Hepatocyte (in vitro differentiated cells): Measurements from ENCODE around the gene HESX1. TPM values are rescaled to one million over a fixed set of nuclear protein-coding genes. Genes with fewer than 3 reads are reported as not detected.

Experiments used
- DNase-seq: peaks from one replicate; pipeline ENCODE4 v3.0.0-alpha.2; 2016; ENCODE audit warnings: low spot score
- H2AFZ ChIP-seq: fragments of 200-600 bp; sonication (generic); 2 replicates; pipeline ENCODE4 v1.6.0; 2016; ENCODE audit warnings: antibody characterized with exemption, mild to moderate bottlenecking
- H3K27ac ChIP-seq: fragments of 200-600 bp; sonication (generic); 2 replicates; pipeline ENCODE4 v1.5.1; 2016; ENCODE audit warnings: mild to moderate bottlenecking
- H3K27me3 ChIP-seq: fragments of 200-600 bp; sonication (generic); 2 replicates; pipeline ENCODE4 v1.6.1; 2016
- H3K36me3 ChIP-seq: fragments of 200-600 bp; sonication (generic); replicated peaks from 2 replicates; pipeline ENCODE4 v1.5.1; 2016; ENCODE audit warnings: low read depth; ENCODE audit not compliant: insufficient read depth
- H3K4me1 ChIP-seq: fragments of 200-600 bp; sonication (generic); 2 replicates; pipeline ENCODE4 v1.5.1; 2016; ENCODE audit warnings: mild to moderate bottlenecking, moderate library complexity; ENCODE audit not compliant: insufficient read depth
- H3K4me2 ChIP-seq: fragments of 200-600 bp; sonication (generic); 2 replicates; pipeline ENCODE4 v1.6.0; 2016
- H3K4me3 ChIP-seq: fragments of 200-600 bp; sonication (generic); 2 replicates; pipeline ENCODE4 v1.5.1; 2016; ENCODE audit warnings: mild to moderate bottlenecking
- H3K79me2 ChIP-seq: fragments of 200-600 bp; sonication (generic); 2 replicates; pipeline ENCODE4 v1.6.0; 2017; ENCODE audit warnings: mild to moderate bottlenecking
- H3K9me2 ChIP-seq: fragments of 200-600 bp; sonication (generic); replicated peaks from 2 replicates; pipeline ENCODE4 v1.6.0; 2017; ENCODE audit warnings: mild to moderate bottlenecking; ENCODE audit not compliant: insufficient read depth
- H3K9me3 ChIP-seq: fragments of 200-600 bp; sonication (generic); 2 replicates; pipeline ENCODE4 v1.5.1; 2016; ENCODE audit warnings: low read depth, mild to moderate bottlenecking
- H4K20me1 ChIP-seq: fragments of 200-600 bp; sonication (generic); 2 replicates; pipeline ENCODE4 v1.6.0; 2016; ENCODE audit warnings: mild to moderate bottlenecking; ENCODE audit not compliant: insufficient read depth, poor library complexity, severe bottlenecking
- EZH2 ChIP-seq: fragments of 200-600 bp; sonication (generic); IDR thresholded peaks from 2 replicates; pipeline ENCODE4 v1.6.1; 2016; ENCODE audit warnings: antibody characterized with exemption, mild to moderate bottlenecking, borderline replicate concordance
- EZH2phosphoT487 ChIP-seq: fragments of 200-600 bp; sonication (generic); IDR thresholded peaks from one replicate; pipeline ENCODE4 v1.6.1; 2018; ENCODE audit warnings: antibody characterized with exemption, mild to moderate bottlenecking, low read depth, moderate library complexity; ENCODE audit not compliant: unreplicated experiment, severe bottlenecking
- WGBS: methylation state at CpG from one replicate; pipeline ENCODE4 v1.1.6; 2016; ENCODE audit warnings: low lambda C conversion rate; ENCODE audit errors: missing lambda C conversion rate; 5-methylcytosine and 5-hydroxymethylcytosine counted together
- polyA plus RNA-seq: library from polyadenylated mRNA; unstranded; fragments of >200 nt; fragmentation: Nextera tagmentation; extraction: Ambion mirVana; gene quantifications from 2 replicates; pipeline ENCODE4 v1.2.1, GENCODE V29; 2016
- total RNA-seq: library from RNA; depleted of rRNA; stranded (reverse); fragments of >200 nt; gene quantifications from 2 replicates; pipeline ENCODE4 v1.2.3, GENCODE V29; 2014
- TF ChIP-seq, protein P1 (sequence below): fragments of 200-600 bp; sonication (generic); IDR thresholded peaks from 2 replicates; pipeline ENCODE4 v1.5.1; 2016; ENCODE audit warnings: antibody characterized with exemption, mild to moderate bottlenecking; ENCODE audit not compliant: poor library complexity

The HESX1 gene
- total and polyA plus RNA-seq, 2 experiments from 2014 or later: 0.85 to 1.3 TPM

- no peaks in the 10 kb centered on the region for H3K9me2 ChIP-seq
- no peaks in the 10 kb centered on the region for H3K36me3 ChIP-seq
- no peak overlapping the region for H2AFZ ChIP-seq
- WGBS: 88% methylated on average over 3 of the region's 3 CpGs
- H3K9me3 ChIP-seq: no peaks in the 10 kb centered on the region
- peaks cover 4% of the 10 kb centered on the region for H3K4me1 ChIP-seq
- no peak for DNase-seq
- H3K27ac ChIP-seq: peak overlapping the region; percentile 0
- no peak for TF ChIP-seq EZH2
- no peak overlapping the region for H3K4me2 ChIP-seq
- no peaks in the 10 kb centered on the region for H4K20me1 ChIP-seq
- H3K4me3 ChIP-seq: no peak overlapping the region
- peaks cover 26% of the 10 kb centered on the region for H3K79me2 ChIP-seq
- no peaks in the 10 kb centered on the region for H3K27me3 ChIP-seq
These were observed 48.0 kb downstream of the HESX1 start for GRCh38 chr3:57151749-57152148.

GRCh38 chr3:57151021-57151449 is 48.7 kb downstream of the HESX1 start:
- no peak for DNase-seq
- H3K27me3 ChIP-seq: no peaks in the 10 kb centered on the region
- no peak overlapping the region for H2AFZ ChIP-seq
- H3K9me3 ChIP-seq: no peaks in the 10 kb centered on the region
- WGBS: 52% methylated on average over 2 of the region's 2 CpGs
- no peak overlapping the region for H3K4me3 ChIP-seq
- no peaks in the 10 kb centered on the region for H3K36me3 ChIP-seq
- H3K4me2 ChIP-seq: no peak overlapping the region
- TF ChIP-seq EZH2: no peak
- no peak for TF ChIP-seq EZH2phosphoT487
- TF ChIP-seq, protein P1, sequence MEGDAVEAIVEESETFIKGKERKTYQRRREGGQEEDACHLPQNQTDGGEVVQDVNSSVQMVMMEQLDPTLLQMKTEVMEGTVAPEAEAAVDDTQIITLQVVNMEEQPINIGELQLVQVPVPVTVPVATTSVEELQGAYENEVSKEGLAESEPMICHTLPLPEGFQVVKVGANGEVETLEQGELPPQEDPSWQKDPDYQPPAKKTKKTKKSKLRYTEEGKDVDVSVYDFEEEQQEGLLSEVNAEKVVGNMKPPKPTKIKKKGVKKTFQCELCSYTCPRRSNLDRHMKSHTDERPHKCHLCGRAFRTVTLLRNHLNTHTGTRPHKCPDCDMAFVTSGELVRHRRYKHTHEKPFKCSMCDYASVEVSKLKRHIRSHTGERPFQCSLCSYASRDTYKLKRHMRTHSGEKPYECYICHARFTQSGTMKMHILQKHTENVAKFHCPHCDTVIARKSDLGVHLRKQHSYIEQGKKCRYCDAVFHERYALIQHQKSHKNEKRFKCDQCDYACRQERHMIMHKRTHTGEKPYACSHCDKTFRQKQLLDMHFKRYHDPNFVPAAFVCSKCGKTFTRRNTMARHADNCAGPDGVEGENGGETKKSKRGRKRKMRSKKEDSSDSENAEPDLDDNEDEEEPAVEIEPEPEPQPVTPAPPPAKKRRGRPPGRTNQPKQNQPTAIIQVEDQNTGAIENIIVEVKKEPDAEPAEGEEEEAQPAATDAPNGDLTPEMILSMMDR: no peak
- peak overlapping the region; percentile 29 for H3K27ac ChIP-seq
- H3K4me1 ChIP-seq: peaks cover 3% of the 10 kb centered on the region
- peaks cover 20% of the 10 kb centered on the region for H3K79me2 ChIP-seq
- H3K9me2 ChIP-seq: no peaks in the 10 kb centered on the region
- no peaks in the 10 kb centered on the region for H4K20me1 ChIP-seq

DNA sequence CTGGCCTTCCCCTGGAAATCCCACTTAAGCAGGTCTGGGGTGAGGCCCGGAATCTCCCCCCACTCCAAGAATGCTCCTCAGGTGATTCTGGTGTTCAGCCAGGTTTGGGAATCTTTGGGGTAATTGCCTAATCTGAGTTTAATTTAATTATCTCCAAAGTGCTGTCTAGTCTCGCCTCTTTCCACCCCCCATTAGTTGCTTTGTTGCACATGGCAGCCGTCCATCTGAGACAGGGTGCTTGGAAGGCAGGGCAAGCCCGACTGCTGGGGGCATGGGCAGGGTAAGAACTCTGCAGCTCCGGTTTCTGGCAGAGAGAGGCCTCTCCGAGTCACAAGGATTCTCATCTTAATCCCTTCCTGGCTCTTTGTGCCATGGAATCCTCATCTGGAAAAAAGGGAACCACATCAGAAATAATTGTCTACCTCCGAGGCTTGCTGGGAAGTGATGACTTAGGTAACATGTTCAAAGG is 49.6 kb downstream of the HESX1 start:
- TF ChIP-seq EZH2 (no peak), EZH2phosphoT487 (no peak)
- TF ChIP-seq, protein P1: no peak

More for the DNA sequence above, 49.6 kb downstream of the HESX1 start:
- H3K9me2 ChIP-seq: no peaks in the 10 kb centered on the region
- DNase-seq: no peak
- 63% methylated on average over 7 of the region's 7 CpGs for WGBS
- H3K4me2 ChIP-seq: no peak overlapping the region
- H4K20me1 ChIP-seq: no peaks in the 10 kb centered on the region
- no peaks in the 10 kb centered on the region for H3K36me3 ChIP-seq
- peak overlapping the region; percentile 29 for H3K27ac ChIP-seq
- no peaks in the 10 kb centered on the region for H3K27me3 ChIP-seq
- peaks cover 3% of the 10 kb centered on the region for H3K4me1 ChIP-seq
- no peak overlapping the region for H3K4me3 ChIP-seq
- no peaks in the 10 kb centered on the region for H3K9me3 ChIP-seq
- no peak overlapping the region for H2AFZ ChIP-seq
- peaks cover 14% of the 10 kb centered on the region for H3K79me2 ChIP-seq

Other genes starting within 250 kb of the HESX1 start
- gene SPATA12, start 139.3 kb downstream of the HESX1 start, total RNA-seq: 0.08 and 0.10 TPM in 2 replicates
- gene SPATA12, start 139.3 kb downstream of the HESX1 start, polyA plus RNA-seq: 0.25 and 1.2 TPM in 2 replicates
- 6.2 and 6.7 TPM in 2 replicates for gene IL17RD, start 34.6 kb downstream of the HESX1 start, total RNA-seq
- gene IL17RD, start 34.6 kb downstream of the HESX1 start, polyA plus RNA-seq: 1.7 and 2.0 TPM in 2 replicates
- gene APPL1, start 27.8 kb upstream of the HESX1 start, total RNA-seq: 42.8 and 54.0 TPM in 2 replicates
- 31.9 and 32.5 TPM in 2 replicates for gene APPL1, start 27.8 kb upstream of the HESX1 start, polyA plus RNA-seq
- gene ASB14, start 92.7 kb upstream of the HESX1 start, total RNA-seq: not detected in 2 replicates
- 0.10 and 0.19 TPM in 2 replicates for gene ASB14, start 92.7 kb upstream of the HESX1 start, polyA plus RNA-seq